Keratinocyte (primary cell): ENCODE results near the gene MRM2. TPM values are rescaled to one million over a fixed set of nuclear protein-coding genes. Genes with fewer than 3 reads are reported as not detected.

Experiments used
- DNase-seq: peaks from one replicate; pipeline ENCODE4 v3.0.0-alpha.2; 2011; ENCODE audit warnings: low read depth, missing footprints, low spot score
- FAIRE-seq: peaks from 2 replicates; lab custom pipeline; 2011; peaks lifted over from hg19 to GRCh38; lab: Jason Lieb, UNC
- H2AFZ ChIP-seq: 2 replicates; pipeline ENCODE4 v1.6.0; 2012; ENCODE audit warnings: low read length, control low read depth, inconsistent platforms; ENCODE audit not compliant: control insufficient read depth
- H3K27ac ChIP-seq: 2 replicates; pipeline ENCODE4 v1.5.1; 2011; ENCODE audit warnings: low read length; ENCODE audit not compliant: control insufficient read depth, insufficient read depth
- H3K27me3 ChIP-seq: 3 replicates; pipeline ENCODE4 v1.6.0; 2011; ENCODE audit warnings: low read length; ENCODE audit not compliant: control insufficient read depth, insufficient read depth; ENCODE audit errors: extremely low read depth
- H3K36me3 ChIP-seq, 2 experiments: 2 replicates in 1 of 2; 3 replicates in 1 of 2; pipeline ENCODE4 v1.5.1; 2011; ENCODE audit warnings: low read length in 2 of 2, mild to moderate bottlenecking in 1 of 2; ENCODE audit not compliant: control insufficient read depth in 2 of 2, insufficient read depth in 2 of 2; ENCODE audit errors: extremely low read depth in 1 of 2
- H3K4me1 ChIP-seq: 3 replicates; pipeline ENCODE4 v1.5.1; 2011; ENCODE audit warnings: low read length; ENCODE audit not compliant: control insufficient read depth, insufficient read depth; ENCODE audit errors: extremely low read depth
- H3K4me2 ChIP-seq: 3 replicates; pipeline ENCODE4 v1.6.0; 2011; ENCODE audit warnings: low read depth, low read length; ENCODE audit not compliant: control insufficient read depth, insufficient read depth; ENCODE audit errors: extremely low read depth
- H3K4me3 ChIP-seq, 3 experiments: fragments of 200-600 bp in 1 of 3; sonication (generic) in 1 of 3; 2 replicates in 2 of 3; 3 replicates in 1 of 3; pipeline ENCODE4 v1.5.1; 2011 to 2016; ENCODE audit warnings: low read length in 3 of 3, mild to moderate bottlenecking in 3 of 3, control low read depth in 2 of 3, inconsistent platforms in 1 of 3, low read depth in 1 of 3, mixed read lengths in 1 of 3, mixed run types in 1 of 3, moderate library complexity in 1 of 3; ENCODE audit not compliant: control insufficient read depth in 2 of 3, insufficient read depth in 2 of 3; ENCODE audit errors: extremely low read depth in 1 of 3
- H3K79me2 ChIP-seq: 2 replicates; pipeline ENCODE4 v1.6.0; 2012; ENCODE audit warnings: low read length; ENCODE audit not compliant: control insufficient read depth, insufficient read depth
- H3K9ac ChIP-seq: 3 replicates; pipeline ENCODE4 v1.6.0; 2011; ENCODE audit warnings: low read length; ENCODE audit not compliant: control insufficient read depth, insufficient read depth; ENCODE audit errors: extremely low read depth
- H3K9me1 ChIP-seq: 3 replicates; pipeline ENCODE4 v1.6.0; 2011; ENCODE audit warnings: low read length; ENCODE audit not compliant: control insufficient read depth, insufficient read depth; ENCODE audit errors: extremely low read depth
- H3K9me3 ChIP-seq: 2 replicates; pipeline ENCODE4 v1.5.1; 2012; ENCODE audit warnings: low read depth, low read length; ENCODE audit not compliant: control insufficient read depth
- H4K20me1 ChIP-seq: 3 replicates; pipeline ENCODE4 v1.6.0; 2011; ENCODE audit warnings: low read length; ENCODE audit not compliant: control insufficient read depth, insufficient read depth; ENCODE audit errors: extremely low read depth
- CTCF ChIP-seq, 3 experiments: IDR thresholded peaks in 1 of 3; conservative IDR thresholded peaks in 1 of 3; optimal IDR thresholded peaks in 1 of 3; 2 replicates in 2 of 3; 3 replicates in 1 of 3; pipeline versions ENCODE3 to v1.5.1; 2011; ENCODE audit warnings: low read length in 3 of 3, mild to moderate bottlenecking in 3 of 3, moderate library complexity in 2 of 3, control low read depth in 1 of 3, inconsistent platforms in 1 of 3; ENCODE audit not compliant: insufficient read depth in 2 of 3; ENCODE audit errors: extremely low read depth in 1 of 3
- EZH2 ChIP-seq: IDR thresholded peaks from one replicate; pipeline ENCODE4 v1.6.1; 2012; ENCODE audit warnings: inconsistent platforms, mild to moderate bottlenecking, low read length, moderate library complexity
- dilution Hi-C: fragments of 300-500 bp; cut with MboI; formaldehyde crosslinking; loops from one replicate; pipeline ENCODE4 v1.7.0; 2020; ENCODE audit warnings: low sequenced_read_pairs; ENCODE audit not compliant: extremely low pct_ligation_motif_present
- polyA plus RNA-seq, 5 experiments: library from polyadenylated mRNA; depleted of rRNA in 3 of 5; stranded (reverse) in 3 of 5; stranded (forward) in 1 of 5; unstranded in 1 of 5; fragments of >200 nt; gene quantifications; 1 replicate in 1 of 5; 2 replicates in 3 of 5; 3 replicates in 1 of 5; pipeline versions ENCODE4 v1.2.1 to v1.2.3, GENCODE V29; 2011 to 2012; ENCODE audit warnings: missing spikeins in 2 of 5, low read depth in 1 of 5, low replicate concordance in 1 of 5

The MRM2 gene
- polyA plus RNA-seq, 1 donor (not counting 4 experiments of a cell fraction or from before 2014, with no cell fraction given), result 21.5 TPM

- FAIRE-seq (no peak), DNase-seq (peak; percentile 30)
- Histone ChIP-seq H3K4me2 (peak within 1 kb of the TSS; percentile 95), H3K9me1 (no peaks in the 10 kb centered on the region), H3K79me2 (peaks cover 37% of the 10 kb centered on the region), H2AFZ (peak within 1 kb of the TSS; percentile 75), H3K36me3 (peaks cover 14 to 23% of the 10 kb centered on the region in 2 experiments), H3K9ac (peak within 1 kb of the TSS; percentile 85), H3K9me3 (no peaks in the 10 kb centered on the region), H4K20me1 (no peaks in the 10 kb centered on the region), H3K27ac (peak within 1 kb of the TSS; percentile 63), H3K4me3 (peak within 1 kb of the TSS; percentile 84 to 91 (median 85)), H3K4me1 (peaks cover 19% of the 10 kb centered on the region), H3K27me3 (no peaks in the 10 kb centered on the region)
- TF ChIP-seq EZH2 (no peak), CTCF (optimal IDR thresholded peaks at IDR 0.05 in 1 of 3, IDR thresholded peaks at IDR 0.05 in 1 of 3, conservative IDR thresholded peaks at IDR 0.05 in 1 of 3; ENCODE audit: extremely low read depth in 1 of 3, insufficient read depth in 2 of 3, low read length in 3 of 3) (no peak)
- dilution Hi-C loops, result no loop called here
These were observed 9.1 kb downstream of the MRM2 start, which contains the start of gene MAD1L1 for GRCh38 chr7:2232766-2233520. Gene MAD1L1 (minus strand): TSS chr7:2232945. CDS start chr7:2230133, 2,812 bp downstream.

GRCh38 chr7:2231992-2232765 lies 9.8 kb downstream of the MRM2 start:
- no peaks in the 10 kb centered on the region for H3K27me3 ChIP-seq
- H3K79me2 ChIP-seq, result peaks cover 42% of the 10 kb centered on the region
- peak overlapping the region; percentile 85 for H3K9ac ChIP-seq
- H3K4me1 ChIP-seq, result peaks cover 12% of the 10 kb centered on the region
- H3K4me2 ChIP-seq, result peak overlapping the region; percentile 95
- peak overlapping the region; percentile 63 for H3K27ac ChIP-seq
- no peaks in the 10 kb centered on the region for H3K9me3 ChIP-seq
- TF ChIP-seq EZH2 (no peak), CTCF (optimal IDR thresholded peaks at IDR 0.05 in 1 of 3, IDR thresholded peaks at IDR 0.05 in 1 of 3, conservative IDR thresholded peaks at IDR 0.05 in 1 of 3; ENCODE audit: extremely low read depth in 1 of 3, insufficient read depth in 2 of 3, low read length in 3 of 3) (no peak)
- FAIRE-seq (no peak), DNase-seq (no peak)
- H3K4me3 ChIP-seq, result peak overlapping the region; percentile 84 to 91 (median 85)
- no peaks in the 10 kb centered on the region for H4K20me1 ChIP-seq
- peak overlapping the region; percentile 28 for H2AFZ ChIP-seq
- H3K36me3 ChIP-seq, result peaks cover 12 to 24% of the 10 kb centered on the region in 2 experiments
- H3K9me1 ChIP-seq, result no peaks in the 10 kb centered on the region
- dilution Hi-C loops, result no loop called here
